Body of pancreas (tissue), 4 donors: ENCODE data around the gene USP14. TPM values are rescaled to one million over a fixed set of nuclear protein-coding genes. Genes with fewer than 3 reads are reported as not detected.
"Not testable (repeated sequence)": the region's sequence is repeated elsewhere in the genome, so short reads cannot be mapped to it uniquely, and the experiment has no call there.

Experiments
- ATAC-seq: fragments of 150-250 bp; one replicate; pipeline ENCODE4 v1.9.1; 2016
- DNase-seq, 4 donors: peaks; one replicate each; pipeline ENCODE4 v3.0.0-alpha.2; 2019
- H3K27ac ChIP-seq, 4 donors: fragments of 200-600 bp; sonication (generic); 1 replicate in 3 of 4; 2 replicates in 1 of 4; pipeline versions ENCODE4 v1.5.1 to v1.6.1; 2016 to 2019; ENCODE audit warnings: mild to moderate bottlenecking in 1 of 4, mixed read lengths in 1 of 4, moderate library complexity in 1 of 4
- H3K27me3 ChIP-seq, 2 donors: fragments of 200-600 bp; sonication (generic); one replicate each; pipeline ENCODE4 v1.6.0; 2016; ENCODE audit warnings: mild to moderate bottlenecking in 1 of 2
- H3K36me3 ChIP-seq, 2 donors: fragments of 200-600 bp; sonication (generic); replicated peaks in 1 of 2; 2 replicates each; pipeline ENCODE4 v1.5.1; 2016; ENCODE audit warnings: low read depth in 2 of 2; ENCODE audit not compliant: insufficient read depth in 1 of 2
- H3K4me1 ChIP-seq: fragments of 200-600 bp; sonication (generic); one replicate; pipeline ENCODE4 v1.6.0; 2016
- H3K4me3 ChIP-seq, 2 donors: fragments of 200-600 bp; sonication (generic); 1 replicate in 1 of 2; 2 replicates in 1 of 2; pipeline ENCODE4 v1.5.1; 2016 to 2019
- H3K9me3 ChIP-seq, 3 donors: fragments of 200-600 bp; sonication (generic); 1 replicate in 2 of 3; 2 replicates in 1 of 3; pipeline ENCODE4 v1.5.1; 2016
- POLR2A ChIP-seq, 3 donors: fragments of 450-650 bp; IDR thresholded peaks; one replicate each; pipeline ENCODE4 v1.6.1; 2016; ENCODE audit warnings: antibody characterized with exemption in 3 of 3, mild to moderate bottlenecking in 2 of 3
- WGBS, 2 donors: methylation state at CpG; one replicate each; pipeline ENCODE4 v1.1.5; 2017; 5-methylcytosine and 5-hydroxymethylcytosine counted together
- intact Hi-C: fragments of 100-400 bp; cut with DNase I; formaldehyde crosslinking; loops from one replicate; pipeline ENCODE4 v1.15.1; 2023
- total RNA-seq, 2 donors: library from RNA; depleted of rRNA; stranded (reverse); fragments of >200 nt; gene quantifications; one replicate each; pipeline ENCODE4 v1.1.0, GENCODE V29; 2016
- TF ChIP-seq, protein P1 (sequence below), 7 experiments: fragments of 450-650 bp in 4 of 7; fragments of 200-600 bp in 3 of 7; sonication (generic) in 3 of 7; IDR thresholded peaks; one replicate each; pipeline ENCODE4 v1.5.1; 2016 to 2019; ENCODE audit warnings: antibody characterized with exemption in 7 of 7

Gene USP14
- total RNA-seq, result 10 to 100 TPM; 14.5 to 18.8 TPM

DNA sequence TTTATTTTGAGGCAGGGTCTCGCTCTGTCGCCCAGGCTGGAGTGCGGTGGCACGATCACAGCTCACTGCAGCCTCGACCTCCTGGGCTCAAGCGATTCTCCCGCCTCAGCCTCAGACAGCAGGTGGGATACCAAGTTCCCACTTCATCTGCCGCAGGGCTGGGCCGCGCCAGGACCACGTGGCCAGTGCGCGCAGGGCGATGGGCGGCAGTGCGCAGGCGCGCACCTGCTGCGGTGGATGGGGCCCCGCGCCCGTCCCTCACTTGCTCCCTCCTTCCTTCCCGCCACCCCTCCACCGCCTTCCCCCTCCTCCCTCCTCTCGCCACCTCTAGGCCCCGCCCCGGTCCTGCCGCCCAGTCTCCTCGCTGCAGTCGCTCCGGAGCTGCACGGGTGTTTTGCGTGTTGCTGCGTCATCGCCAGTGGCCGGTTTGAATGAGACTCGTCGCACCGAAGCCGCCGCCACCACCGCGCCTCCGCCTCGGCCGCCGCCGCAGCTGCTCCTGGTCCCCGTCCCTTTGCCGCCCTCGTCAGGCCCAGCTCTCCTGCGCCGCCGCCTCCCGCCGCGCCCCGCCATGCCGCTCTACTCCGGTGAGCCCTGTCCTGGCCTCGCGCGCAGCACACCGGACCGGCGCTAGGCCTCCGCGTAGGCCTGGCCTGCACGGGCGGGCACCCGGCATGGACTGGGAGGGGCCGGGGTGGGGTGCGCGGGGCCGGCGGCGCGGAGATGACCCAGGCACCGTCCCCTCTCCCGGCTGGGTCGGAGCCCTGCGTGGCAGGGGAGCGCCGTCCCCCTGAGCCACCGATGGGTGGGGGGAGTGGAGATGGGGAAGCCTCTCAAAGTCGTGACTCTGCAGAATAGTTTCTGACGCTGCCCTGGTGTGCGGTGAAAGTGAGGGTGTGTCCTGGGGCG, at the start of gene USP14:
TSS of gene USP14 (plus strand) at position 430 of the 909 bp plus-strand sequence. CDS start at position 572, 142 bp downstream.
- H3K9me3 ChIP-seq, result no peaks in the 10 kb centered on the region
- H3K4me1 ChIP-seq, result peaks cover 14% of the 10 kb centered on the region
- intact Hi-C loops, result no loop called here
- TF ChIP-seq, protein P1, sequence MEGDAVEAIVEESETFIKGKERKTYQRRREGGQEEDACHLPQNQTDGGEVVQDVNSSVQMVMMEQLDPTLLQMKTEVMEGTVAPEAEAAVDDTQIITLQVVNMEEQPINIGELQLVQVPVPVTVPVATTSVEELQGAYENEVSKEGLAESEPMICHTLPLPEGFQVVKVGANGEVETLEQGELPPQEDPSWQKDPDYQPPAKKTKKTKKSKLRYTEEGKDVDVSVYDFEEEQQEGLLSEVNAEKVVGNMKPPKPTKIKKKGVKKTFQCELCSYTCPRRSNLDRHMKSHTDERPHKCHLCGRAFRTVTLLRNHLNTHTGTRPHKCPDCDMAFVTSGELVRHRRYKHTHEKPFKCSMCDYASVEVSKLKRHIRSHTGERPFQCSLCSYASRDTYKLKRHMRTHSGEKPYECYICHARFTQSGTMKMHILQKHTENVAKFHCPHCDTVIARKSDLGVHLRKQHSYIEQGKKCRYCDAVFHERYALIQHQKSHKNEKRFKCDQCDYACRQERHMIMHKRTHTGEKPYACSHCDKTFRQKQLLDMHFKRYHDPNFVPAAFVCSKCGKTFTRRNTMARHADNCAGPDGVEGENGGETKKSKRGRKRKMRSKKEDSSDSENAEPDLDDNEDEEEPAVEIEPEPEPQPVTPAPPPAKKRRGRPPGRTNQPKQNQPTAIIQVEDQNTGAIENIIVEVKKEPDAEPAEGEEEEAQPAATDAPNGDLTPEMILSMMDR (IDR thresholded peaks at IDR 0.05), result peak in 1 of 7 experiments; percentile 22
- TF ChIP-seq POLR2A (IDR thresholded peaks at IDR 0.05), result peak; percentile 60 to 76 (median 72)
- WGBS, 2 donors, result 2 to 4% methylated on average over 22 to 77 of the region's 89 CpGs
- H3K27ac ChIP-seq, result peak within 1 kb of the TSS; percentile 63 to 87 (median 84)
- no peaks in the 10 kb centered on the region for H3K36me3 ChIP-seq
- H3K4me3 ChIP-seq, result peak within 1 kb of the TSS; percentile 77 to 90
- DNase-seq (peak; percentile 97 to 98 (median 97)), ATAC-seq (peak; percentile 99)
- no peaks in the 10 kb centered on the region for H3K27me3 ChIP-seq

DNA sequence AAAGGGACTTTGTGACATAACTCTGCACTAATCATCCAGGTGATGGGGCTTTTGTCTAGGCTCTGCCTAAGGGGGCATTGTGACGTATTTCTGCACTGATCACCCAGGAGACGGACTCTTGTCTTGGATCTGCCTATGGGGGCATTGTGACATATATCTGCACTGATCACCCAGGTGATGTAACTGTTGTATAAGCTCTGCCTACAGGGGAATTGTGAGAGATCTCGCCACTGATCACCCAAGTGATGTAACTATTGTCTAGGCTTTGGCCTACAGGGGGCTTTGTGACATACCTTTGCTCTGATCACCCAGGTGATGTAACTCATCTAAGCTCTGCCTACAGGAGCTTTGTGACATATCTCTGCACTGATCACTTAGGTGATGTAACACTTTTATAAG, 49.7 kb upstream of the USP14 start:
- H3K27ac ChIP-seq, intact Hi-C loops, H3K4me1 ChIP-seq, H3K4me3 ChIP-seq, H3K36me3 ChIP-seq, H3K9me3 ChIP-seq, H3K27me3 ChIP-seq, DNase-seq: not testable (repeated sequence)
- ATAC-seq, result peak; percentile 12
- 25 to 37% methylated on average over 3 of the region's 3 CpGs for WGBS, 2 donors

DNA sequence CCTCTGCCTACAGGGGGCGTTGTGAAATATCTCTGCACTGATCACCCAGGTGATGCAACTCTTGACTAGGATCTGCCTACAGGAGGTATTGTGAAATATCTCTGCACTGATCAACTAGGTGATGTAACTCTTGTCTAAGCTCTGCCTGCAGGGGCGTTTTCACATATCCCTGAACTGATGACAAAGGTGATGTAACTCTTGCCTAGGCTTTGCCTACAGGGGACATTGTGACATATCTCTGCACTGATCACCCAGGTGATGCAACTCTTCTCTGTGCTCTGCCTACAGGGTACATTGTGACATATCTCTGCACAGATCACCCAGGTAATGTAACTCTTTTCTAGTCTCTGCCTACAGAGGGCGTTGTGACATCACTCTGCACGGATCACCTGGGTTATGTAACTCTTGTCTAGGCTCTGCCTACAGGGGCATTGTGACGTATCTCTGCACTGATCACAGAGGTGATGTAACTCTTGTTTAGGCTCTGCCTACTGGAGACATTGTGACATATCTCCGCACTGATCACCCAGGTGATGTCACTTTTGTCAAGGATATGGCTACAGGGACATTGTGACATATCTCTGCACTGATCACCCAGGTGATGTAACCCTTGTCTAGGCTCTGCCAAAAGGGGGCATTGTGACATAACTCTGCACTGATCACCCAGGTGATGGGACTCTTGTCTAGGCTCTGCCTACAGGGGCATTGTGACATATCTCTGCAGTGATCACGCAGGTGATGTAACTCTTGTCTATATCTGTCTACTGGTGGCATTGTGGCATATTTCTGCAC, 49.0 kb upstream of the USP14 start:
- ATAC-seq, result peak; percentile 15
- H3K9me3 ChIP-seq, H3K27ac ChIP-seq, H3K36me3 ChIP-seq, H3K4me3 ChIP-seq, intact Hi-C loops, H3K4me1 ChIP-seq, H3K27me3 ChIP-seq: not testable (repeated sequence)
- WGBS, 2 donors, result 14 to 26% methylated on average over 5 to 7 of the region's 7 CpGs
- DNase-seq, result peak; percentile 42 to 57 (median 50)
- TF ChIP-seq, protein P1 (IDR thresholded peaks at IDR 0.05), result peak in 4 of 7 experiments; percentile 12 to 50 (median 38)

DNA sequence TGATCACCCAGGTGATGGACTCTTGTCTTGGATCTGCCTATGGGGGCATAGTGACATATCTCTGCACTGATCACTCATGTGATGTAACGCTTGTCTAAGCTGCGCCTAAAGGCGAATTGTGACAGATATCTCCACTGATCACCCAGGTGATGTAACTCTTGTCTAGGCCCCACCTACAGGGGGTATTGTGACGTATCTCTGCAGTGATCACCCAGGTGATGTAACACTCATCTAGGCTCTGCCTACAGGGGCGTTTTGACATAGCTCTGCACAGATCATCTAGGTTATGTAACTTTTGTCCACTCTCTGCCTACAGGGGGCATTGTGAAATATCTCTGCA, 48.5 kb upstream of the USP14 start:
- ATAC-seq, H3K4me3 ChIP-seq, H3K27ac ChIP-seq, DNase-seq, intact Hi-C loops, H3K27me3 ChIP-seq, H3K9me3 ChIP-seq, H3K4me1 ChIP-seq, H3K36me3 ChIP-seq: not testable (repeated sequence)
- 34 to 39% methylated on average over 5 of the region's 5 CpGs for WGBS, 2 donors

DNA sequence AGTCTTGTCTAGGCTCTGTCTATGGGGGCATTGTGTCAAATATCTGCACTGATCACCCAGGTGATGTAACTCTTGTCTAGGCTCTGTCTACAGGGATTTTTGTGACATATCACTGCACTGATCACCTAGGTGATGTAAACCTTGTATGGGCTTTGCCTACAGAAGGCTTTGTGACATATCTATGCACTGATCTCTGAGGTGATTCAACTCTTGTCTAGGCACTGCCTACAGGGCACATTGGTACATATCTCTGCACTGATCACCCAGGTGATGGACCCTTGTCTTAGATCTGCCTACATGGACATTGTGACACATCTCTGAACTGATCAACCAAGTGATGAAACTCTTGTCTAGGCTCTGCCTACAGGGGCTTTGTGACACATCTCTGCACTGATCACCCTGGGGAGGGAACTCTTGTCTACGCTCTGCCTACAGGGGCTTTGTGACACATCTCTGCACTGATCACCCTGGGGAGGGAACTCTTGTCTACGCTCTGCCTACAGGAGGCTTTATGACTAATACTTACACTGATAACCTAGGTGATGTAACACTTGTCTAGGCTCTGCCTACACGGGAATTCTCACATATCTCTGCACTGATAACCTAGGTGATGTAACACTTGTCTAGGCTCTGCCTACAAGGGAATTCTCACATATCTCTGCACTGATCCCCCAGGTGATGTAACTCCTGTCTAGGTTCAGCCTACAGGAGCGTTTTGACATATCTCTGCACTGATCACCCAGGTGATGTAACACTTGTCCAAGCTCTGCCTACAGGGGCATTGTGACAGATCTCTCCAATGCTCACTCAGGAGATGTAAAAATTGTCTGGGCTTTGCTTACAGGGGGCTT, 47.8 kb upstream of the USP14 start:
- DNase-seq, ATAC-seq, H3K9me3 ChIP-seq, H3K4me3 ChIP-seq, H3K27ac ChIP-seq, intact Hi-C loops, H3K36me3 ChIP-seq, H3K27me3 ChIP-seq, H3K4me1 ChIP-seq: not testable (repeated sequence)
- 30 to 44% methylated on average over 4 of the region's 4 CpGs for WGBS, 2 donors
